GM12878 (cell line): ENCODE results near the gene SPACA1. TPM values are rescaled to one million over a fixed set of nuclear protein-coding genes. Genes with fewer than 3 reads are reported as not detected.

ENCODE experiments used
- BCLAF1 ChIP-seq: fragments of 450-650 bp; IDR thresholded peaks from 2 replicates; pipeline ENCODE4 v1.6.1; 2017; ENCODE audit warnings: antibody characterized with exemption, mild to moderate bottlenecking, moderate library complexity
- CUX1 ChIP-seq: IDR thresholded peaks from 2 replicates; pipeline ENCODE4 v1.6.1; 2012; ENCODE audit warnings: improper control_type of control experiment, low read depth, low read length; ENCODE audit not compliant: insufficient replicate concordance
- ESRRA ChIP-seq: IDR thresholded peaks from 2 replicates; pipeline ENCODE4 v1.6.1; 2012; ENCODE audit warnings: mild to moderate bottlenecking, low read length, improper control_type of control experiment
- IKZF1 ChIP-seq: fragments of 450-650 bp; conservative IDR thresholded peaks from 2 replicates; pipeline ENCODE4 v1.6.1; 2017; ENCODE audit warnings: antibody characterized with exemption, mild to moderate bottlenecking
- PBX3 ChIP-seq: IDR thresholded peaks from 2 replicates; pipeline ENCODE4 v1.6.1; 2011; ENCODE audit warnings: mild to moderate bottlenecking, low read depth, low read length, moderate library complexity; ENCODE audit not compliant: insufficient replicate concordance
- POLR2AphosphoS2 ChIP-seq: IDR thresholded peaks from 2 replicates; pipeline ENCODE4 v1.6.1; 2011; ENCODE audit warnings: low read depth, mild to moderate bottlenecking, low read length, improper control_type of control experiment, moderate library complexity
- TAF1 ChIP-seq: IDR thresholded peaks from 2 replicates; pipeline ENCODE4 v1.6.1; 2011; ENCODE audit warnings: mild to moderate bottlenecking, low read depth, low read length, borderline replicate concordance
- TARDBP ChIP-seq: IDR thresholded peaks from 2 replicates; pipeline ENCODE4 v1.6.1; 2016; ENCODE audit warnings: borderline replicate concordance
- ZNF207 ChIP-seq: fragments of 450-650 bp; IDR thresholded peaks from 2 replicates; pipeline ENCODE4 v1.6.1; 2014; ENCODE audit warnings: antibody characterized with exemption, mild to moderate bottlenecking, borderline replicate concordance
- ZNF384 ChIP-seq: IDR thresholded peaks from 2 replicates; pipeline ENCODE4 v1.6.1; 2012; ENCODE audit warnings: low read depth, mild to moderate bottlenecking, low read length, improper control_type of control experiment, borderline replicate concordance
- polyA plus RNA-seq, 11 experiments: library from polyadenylated mRNA; depleted of rRNA in 4 of 11; unstranded in 6 of 11; stranded (reverse) in 5 of 11; fragments of >200 nt; fragmentation: Nextera tagmentation in 4 of 11; fragmentation: Illumina TruSeq in 1 of 11; extraction: Ambion mirVana in 4 of 11; extraction: Trizol in 1 of 11; gene quantifications; 1 replicate in 1 of 11; 2 replicates in 10 of 11; pipeline versions ENCODE4 v1.2.1 to v1.2.3, GENCODE V29; 2011 to 2016; ENCODE audit warnings: inconsistent platforms in 2 of 11, missing spikeins in 2 of 11, low read depth in 1 of 11
- total RNA-seq, 4 experiments: library from RNA; depleted of rRNA in 3 of 4; stranded (reverse); fragments of >200 nt in 3 of 4; fragmentation: Illumina TruSeq in 1 of 4; extraction: Trizol in 1 of 4; gene quantifications; 2 replicates each; pipeline versions ENCODE4 v1.2.1 to v1.2.3, GENCODE V29; 2013 to 2021

Gene SPACA1
- total and polyA plus RNA-seq, 10 of the 15 experiments (the other 5 are each of a cell fraction or from before 2014, with no cell fraction given), result not detected

GRCh38 chr6:88114838-88115237, 67.2 kb downstream of the SPACA1 start (continued):
- TF ChIP-seq CUX1, result peak; percentile 23
- TF ChIP-seq TAF1, result no peak
- TF ChIP-seq PBX3, result no peak
- no peak for TF ChIP-seq ZNF207
- no peak for TF ChIP-seq IKZF1
- TF ChIP-seq ESRRA, result no peak
- no peak for TF ChIP-seq BCLAF1
- no peak for TF ChIP-seq ZNF384
- TF ChIP-seq POLR2AphosphoS2, result no peak
- TF ChIP-seq TARDBP, result no peak
